Diencephalon (tissue), 1 donor: ENCODE measurements around the gene RXFP2. TPM values are rescaled to one million over a fixed set of nuclear protein-coding genes. Genes with fewer than 3 reads are reported as not detected.

ENCODE experiments used
- total RNA-seq: library from RNA; depleted of rRNA; stranded (reverse); fragments of >200 nt; gene quantifications from one replicate; pipeline ENCODE4 v1.2.3, GENCODE V29; 2014

RXFP2 gene
- 0.69 TPM for total RNA-seq

GRCh38 chr13:31739226-31739625, at the start of gene RXFP2:
Gene RXFP2, plus strand, starts transcription at chr13:31739526. Its CDS starts 87 bp downstream, at chr13:31739613.

